Gastrocnemius medialis (tissue), 4 donors: ENCODE measurements around the gene ZDHHC14. TPM values are rescaled to one million over a fixed set of nuclear protein-coding genes. Genes with fewer than 3 reads are reported as not detected.

Experiments used
- ATAC-seq, 2 donors: fragments of 150-250 bp; one replicate each; pipeline ENCODE4 v1.9.1; 2016
- DNase-seq, 2 donors: peaks; one replicate each; pipeline ENCODE4 v3.0.0-alpha.2; 2019
- H3K27ac ChIP-seq, 4 donors: fragments of 200-600 bp; sonication (generic); 1 replicate in 1 of 4; 2 replicates in 3 of 4; pipeline ENCODE4 v1.5.1; 2016 to 2018; ENCODE audit warnings: mild to moderate bottlenecking in 2 of 4, moderate library complexity in 1 of 4
- H3K27me3 ChIP-seq, 3 donors: fragments of 200-600 bp; sonication (generic) in 2 of 3; 1 replicate in 1 of 3; 2 replicates in 2 of 3; pipeline versions ENCODE4 v1.5.1 to v1.6.0; 2016 to 2019; ENCODE audit warnings: mild to moderate bottlenecking in 1 of 3, moderate library complexity in 1 of 3
- H3K36me3 ChIP-seq, 2 donors: fragments of 200-600 bp; sonication (generic) in 1 of 2; one replicate each; pipeline ENCODE4 v1.5.1; 2017 to 2018
- H3K4me1 ChIP-seq, 2 donors: fragments of 200-600 bp; sonication (generic) in 1 of 2; one replicate each; pipeline ENCODE4 v1.5.1; 2016 to 2017; ENCODE audit warnings: mild to moderate bottlenecking in 2 of 2
- H3K4me3 ChIP-seq, 4 donors: fragments of 200-600 bp; sonication (generic) in 3 of 4; 1 replicate in 1 of 4; 2 replicates in 3 of 4; pipeline ENCODE4 v1.5.1; 2016 to 2019; ENCODE audit warnings: mild to moderate bottlenecking in 2 of 4
- H3K9me3 ChIP-seq, 3 donors: fragments of 200-600 bp; sonication (generic) in 2 of 3; 1 replicate in 1 of 3; 2 replicates in 2 of 3; pipeline ENCODE4 v1.5.1; 2016 to 2019
- POLR2A ChIP-seq, 2 donors: fragments of 450-650 bp; IDR thresholded peaks; one replicate each; pipeline ENCODE4 v1.6.1; 2017; ENCODE audit warnings: antibody characterized with exemption in 2 of 2, mild to moderate bottlenecking in 2 of 2, moderate library complexity in 2 of 2
- in situ Hi-C, 4 donors: fragments of 200-750 bp; cut with MboI; loops; one replicate each; pipeline versions ENCODE4 v1.15.0 to v1.8.0; 2017; ENCODE audit warnings: low sequenced_read_pairs in 4 of 4
- intact Hi-C: fragments of 100-400 bp; cut with DNase I; formaldehyde crosslinking; loops from one replicate; pipeline ENCODE4 v1.15.1; 2023; ENCODE audit warnings: low total_unique reads
- total RNA-seq, 4 donors: library from RNA; depleted of rRNA; stranded (reverse); fragments of >200 nt; gene quantifications; one replicate each; pipeline versions ENCODE4 v1.1.0 to v1.2.3, GENCODE V29; 2016
- TF ChIP-seq, protein P1 (sequence below), 5 experiments: fragments of 450-650 bp in 3 of 5; fragments of 200-600 bp in 2 of 5; sonication (generic) in 2 of 5; IDR thresholded peaks in 4 of 5; conservative IDR thresholded peaks in 1 of 5; 1 replicate in 4 of 5; 2 replicates in 1 of 5; pipeline ENCODE4 v1.5.1; 2016 to 2019; ENCODE audit warnings: antibody characterized with exemption in 5 of 5, mild to moderate bottlenecking in 3 of 5, moderate library complexity in 3 of 5

The ZDHHC14 gene
- total RNA-seq, 4 donors from 2014 or later = 3.7 to 7.7 (median 5.9) TPM

DNA sequence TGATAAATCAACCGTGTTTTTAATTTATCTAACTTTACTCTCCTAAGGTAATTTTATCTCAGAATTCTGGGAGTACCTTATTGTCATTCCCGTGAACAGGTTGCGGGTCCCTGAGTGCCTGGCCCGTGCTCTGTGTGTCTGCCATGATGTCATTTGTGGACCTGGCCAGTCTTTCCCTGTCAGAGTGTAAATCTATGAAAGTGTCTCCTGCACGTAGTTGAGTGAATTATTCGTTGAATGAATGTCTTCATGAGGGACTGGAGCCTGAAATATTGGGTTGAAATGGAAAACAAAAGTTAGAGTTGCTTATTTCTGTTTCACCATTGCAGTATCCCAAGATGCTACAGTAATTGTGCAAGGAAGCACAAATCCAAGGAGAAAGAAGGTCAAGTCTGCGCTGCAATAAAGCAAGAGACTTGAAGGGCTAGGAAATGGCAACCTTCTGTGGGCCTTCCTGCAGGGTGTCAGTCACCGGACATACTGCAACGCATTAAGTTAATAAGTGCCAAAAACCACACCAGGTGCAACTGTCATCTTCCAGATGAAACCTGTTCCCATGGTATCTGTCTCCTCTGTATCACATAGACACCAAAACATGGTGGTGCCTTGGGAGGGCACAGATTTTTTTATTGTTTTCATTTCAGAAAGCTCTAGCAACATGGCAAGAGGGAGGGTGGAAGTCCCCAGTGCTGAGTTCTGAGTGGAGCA is 135.5 kb downstream of the ZDHHC14 start:
- H3K4me1 ChIP-seq = peaks cover 18 to 34% of the 10 kb centered on the region in 2 donors
- H3K27ac ChIP-seq = no peak overlapping the region
- H3K4me3 ChIP-seq = no peak overlapping the region
- ATAC-seq (no peak), DNase-seq (no peak)
- intact Hi-C loops = loop anchor here (5.0 kb wide), 1 partner anchor 134 kb away; the partner anchor contains the start of gene ZDHHC14
- TF ChIP-seq POLR2A (IDR thresholded peaks at IDR 0.05) = no peak
- TF ChIP-seq, protein P1, sequence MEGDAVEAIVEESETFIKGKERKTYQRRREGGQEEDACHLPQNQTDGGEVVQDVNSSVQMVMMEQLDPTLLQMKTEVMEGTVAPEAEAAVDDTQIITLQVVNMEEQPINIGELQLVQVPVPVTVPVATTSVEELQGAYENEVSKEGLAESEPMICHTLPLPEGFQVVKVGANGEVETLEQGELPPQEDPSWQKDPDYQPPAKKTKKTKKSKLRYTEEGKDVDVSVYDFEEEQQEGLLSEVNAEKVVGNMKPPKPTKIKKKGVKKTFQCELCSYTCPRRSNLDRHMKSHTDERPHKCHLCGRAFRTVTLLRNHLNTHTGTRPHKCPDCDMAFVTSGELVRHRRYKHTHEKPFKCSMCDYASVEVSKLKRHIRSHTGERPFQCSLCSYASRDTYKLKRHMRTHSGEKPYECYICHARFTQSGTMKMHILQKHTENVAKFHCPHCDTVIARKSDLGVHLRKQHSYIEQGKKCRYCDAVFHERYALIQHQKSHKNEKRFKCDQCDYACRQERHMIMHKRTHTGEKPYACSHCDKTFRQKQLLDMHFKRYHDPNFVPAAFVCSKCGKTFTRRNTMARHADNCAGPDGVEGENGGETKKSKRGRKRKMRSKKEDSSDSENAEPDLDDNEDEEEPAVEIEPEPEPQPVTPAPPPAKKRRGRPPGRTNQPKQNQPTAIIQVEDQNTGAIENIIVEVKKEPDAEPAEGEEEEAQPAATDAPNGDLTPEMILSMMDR (IDR thresholded peaks at IDR 0.05 in 4 of 5, conservative IDR thresholded peaks at IDR 0.05 in 1 of 5) = no peak
- in situ Hi-C loops = no loop called here
- no peaks in the 10 kb centered on the region for H3K9me3 ChIP-seq
- H3K27me3 ChIP-seq = no peaks in the 10 kb centered on the region
- H3K36me3 ChIP-seq = no peaks in the 10 kb centered on the region

DNA sequence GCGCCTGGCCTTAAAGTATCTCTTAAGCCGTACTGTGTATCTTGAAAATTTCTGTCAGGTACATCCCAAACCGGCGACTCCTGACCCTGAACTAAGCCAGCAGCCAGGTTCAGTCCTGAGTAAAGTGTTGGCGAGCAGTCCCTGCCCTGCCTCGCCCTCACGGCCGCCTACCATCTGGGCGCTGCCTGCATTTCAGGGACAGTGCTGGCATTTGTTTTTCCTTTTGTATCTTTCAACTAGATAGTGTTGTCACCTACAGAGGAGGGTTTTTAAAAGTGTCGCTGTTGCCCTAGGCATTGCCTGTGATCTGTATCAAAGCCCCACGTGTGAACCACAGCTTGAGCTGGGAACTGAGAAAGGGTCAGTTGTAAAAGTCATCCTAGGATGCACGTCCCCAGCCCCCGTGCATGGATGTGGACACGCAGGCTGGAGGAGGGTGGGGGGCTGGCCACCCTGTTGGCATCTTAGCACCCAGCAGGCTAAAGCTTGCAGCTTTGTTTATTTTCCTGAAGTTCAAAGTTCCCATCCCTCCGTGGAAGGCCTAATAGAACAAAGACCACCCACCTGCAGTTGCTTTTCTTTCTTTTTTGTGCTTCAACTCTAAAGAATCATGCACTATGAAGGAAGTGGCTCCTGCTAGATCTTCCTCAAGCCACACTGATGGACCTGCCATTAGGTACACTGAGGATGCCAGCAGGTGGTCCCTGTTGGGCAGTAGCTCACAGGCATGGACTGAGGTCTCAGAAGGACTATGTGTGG is 136.8 kb downstream of the ZDHHC14 start:
- no peaks in the 10 kb centered on the region for H3K9me3 ChIP-seq
- H3K4me1 ChIP-seq = peaks cover 18 to 37% of the 10 kb centered on the region in 2 donors
- H3K27me3 ChIP-seq = no peaks in the 10 kb centered on the region
- no peak overlapping the region for H3K4me3 ChIP-seq
- H3K27ac ChIP-seq = no peak overlapping the region
- in situ Hi-C loops = no loop called here
- DNase-seq = no peak
- TF ChIP-seq POLR2A (IDR thresholded peaks at IDR 0.05) = no peak
- TF ChIP-seq, protein P1 (IDR thresholded peaks at IDR 0.05 in 4 of 5, conservative IDR thresholded peaks at IDR 0.05 in 1 of 5) = no peak
- ATAC-seq = no peak
- intact Hi-C loops = loop anchor here (5.0 kb wide), 1 partner anchor 135 kb away; the partner anchor contains the start of gene ZDHHC14
- H3K36me3 ChIP-seq = no peaks in the 10 kb centered on the region

DNA sequence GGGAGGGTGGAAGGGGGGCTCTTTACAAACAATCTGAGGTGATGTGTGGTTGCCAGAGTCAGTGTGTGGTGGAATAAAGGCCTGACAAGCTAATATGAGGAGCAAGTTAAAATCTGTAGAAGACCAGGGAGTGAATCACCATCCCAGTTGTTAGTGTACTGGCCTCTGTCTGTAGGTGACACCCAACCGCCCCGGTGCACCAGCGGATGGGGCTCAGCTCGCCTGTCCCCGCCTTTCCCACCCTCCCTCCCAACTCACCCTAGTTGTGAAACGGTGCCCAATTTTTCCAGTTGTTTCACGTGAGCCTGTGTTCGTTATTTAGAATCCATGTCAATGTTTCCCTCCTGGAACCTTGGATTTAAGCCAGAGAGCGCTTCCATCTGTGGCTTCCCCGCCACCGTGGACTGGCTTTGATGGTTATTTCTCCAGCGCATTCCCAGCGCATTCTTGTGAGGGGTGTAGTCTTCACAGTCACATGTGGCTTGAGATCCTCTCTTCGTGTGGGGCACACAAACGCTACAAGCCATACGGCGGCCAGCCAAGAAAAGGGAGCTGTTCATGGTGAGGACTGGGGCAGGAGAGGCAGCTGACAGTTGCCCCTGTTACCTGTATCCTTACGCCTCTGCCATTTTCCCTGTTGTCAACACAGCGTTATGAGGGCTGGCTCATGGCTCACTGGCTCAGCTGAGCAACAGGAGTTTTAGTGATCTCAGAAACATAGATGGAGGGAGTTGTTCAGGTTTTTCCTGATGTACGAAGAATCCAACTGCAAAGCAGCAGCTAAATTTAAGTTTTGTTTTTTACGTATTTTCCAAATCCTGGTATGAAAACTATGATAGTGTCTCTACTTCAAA is 137.6 kb downstream of the ZDHHC14 start:
- intact Hi-C loops = loop anchor here (5.0 kb wide), 1 partner anchor 136 kb away; the partner anchor contains the start of gene ZDHHC14
- in situ Hi-C loops = no loop called here
- Histone ChIP-seq H3K27ac (no peak overlapping the region), H3K27me3 (no peaks in the 10 kb centered on the region), H3K36me3 (no peaks in the 10 kb centered on the region), H3K4me1 (peaks cover 18 to 37% of the 10 kb centered on the region in 2 donors), H3K4me3 (no peak overlapping the region), H3K9me3 (no peaks in the 10 kb centered on the region)
- no peak for TF ChIP-seq POLR2A (IDR thresholded peaks at IDR 0.05)
- TF ChIP-seq, protein P1 (IDR thresholded peaks at IDR 0.05 in 4 of 5, conservative IDR thresholded peaks at IDR 0.05 in 1 of 5) = no peak
- DNase-seq = no peak
- ATAC-seq = no peak

DNA sequence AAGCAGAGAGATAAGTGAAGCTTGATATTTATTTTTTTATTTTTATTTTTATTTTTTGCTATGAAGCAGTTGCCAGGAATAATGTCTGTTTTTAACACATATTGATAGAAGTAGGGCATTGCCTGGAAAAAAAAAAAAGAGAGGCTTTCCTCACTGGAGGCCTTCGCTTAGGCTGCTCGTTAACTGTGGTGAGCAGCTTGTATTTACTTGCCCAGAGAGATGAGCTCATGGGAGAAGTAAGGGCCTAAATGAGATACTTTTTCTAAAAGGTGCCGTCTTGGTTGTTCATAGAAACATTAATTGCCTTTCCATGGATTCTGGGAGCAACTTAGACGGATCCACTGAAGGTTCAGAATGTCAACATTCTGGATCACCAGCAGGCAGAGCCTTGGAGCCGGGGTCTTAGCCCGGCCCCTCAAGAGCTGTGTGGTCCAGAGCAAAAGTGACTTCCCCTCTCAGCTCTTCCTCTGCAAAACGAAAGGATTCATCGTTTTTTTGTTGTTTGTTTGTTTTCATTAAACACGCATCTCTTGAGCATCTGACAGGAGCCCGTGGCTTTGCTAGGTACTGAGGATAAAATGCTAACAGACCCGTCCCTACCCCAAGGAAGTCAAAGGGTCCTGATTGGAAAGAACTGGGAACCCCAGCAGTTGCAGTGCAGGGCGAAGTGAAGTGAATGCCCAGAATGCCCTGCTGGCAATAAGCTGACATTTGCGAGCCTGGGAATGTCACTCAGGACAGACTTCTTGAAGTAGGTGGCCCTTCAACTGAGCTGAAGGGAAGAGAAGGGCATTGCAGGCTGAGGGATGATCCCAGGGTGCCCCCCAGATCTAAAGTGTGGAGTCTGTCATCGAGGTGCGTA is 138.5 kb downstream of the ZDHHC14 start:
- no peaks in the 10 kb centered on the region for H3K27me3 ChIP-seq
- peak in 1 of 2 donors; percentile 6 for ATAC-seq
- no peak overlapping the region for H3K27ac ChIP-seq
- peaks cover 10 to 29% of the 10 kb centered on the region in 2 donors for H3K4me1 ChIP-seq
- H3K4me3 ChIP-seq = no peak overlapping the region
- in situ Hi-C loops = no loop called here
- H3K36me3 ChIP-seq = no peaks in the 10 kb centered on the region
- DNase-seq = no peak
- intact Hi-C loops = loop anchor here (5.0 kb wide), 1 partner anchor 137 kb away; the partner anchor contains the start of gene ZDHHC14
- TF ChIP-seq, protein P1 (IDR thresholded peaks at IDR 0.05 in 4 of 5, conservative IDR thresholded peaks at IDR 0.05 in 1 of 5) = no peak
- TF ChIP-seq POLR2A (IDR thresholded peaks at IDR 0.05) = no peak
- H3K9me3 ChIP-seq = no peaks in the 10 kb centered on the region
